Mammary epithelial cell (primary cell): ENCODE data around the gene TXNDC5.

Source experiments
- CTCF ChIP-seq, 2 donors: IDR thresholded peaks in 1 of 2; conservative IDR thresholded peaks in 1 of 2; 2 replicates each; pipeline ENCODE4 v1.5.1; 2011 to 2012; ENCODE audit warnings: inconsistent platforms in 2 of 2, low read length in 2 of 2, mild to moderate bottlenecking in 2 of 2, control low read depth in 1 of 2, low read depth in 1 of 2; ENCODE audit not compliant: insufficient read depth in 1 of 2; ENCODE audit errors: extremely low read depth in 1 of 2
- EZH2 ChIP-seq: IDR thresholded peaks from 2 replicates; pipeline ENCODE4 v1.6.1; 2012; ENCODE audit warnings: low read length, inconsistent platforms, borderline replicate concordance

GRCh38 chr6:7836371-7837026, 74.1 kb downstream of the TXNDC5 start:
- no peak for TF ChIP-seq CTCF (conservative IDR thresholded peaks at IDR 0.05 in 1 of 2, IDR thresholded peaks at IDR 0.05 in 1 of 2; ENCODE audit: extremely low read depth in 1 of 2, insufficient read depth in 1 of 2, low read depth in 1 of 2, low read length in 2 of 2)
- TF ChIP-seq EZH2: no peak
